Tibial nerve (tissue), 4 donors: Measurements from ENCODE around the gene GALNT3.

Source experiments
- EP300 ChIP-seq, 2 donors: sonication (generic); formaldehyde crosslinking; IDR thresholded peaks; one replicate each; pipeline ENCODE4 v1.6.1; 2017; ENCODE audit warnings: antibody characterized with exemption in 2 of 2, mild to moderate bottlenecking in 1 of 2
- TF ChIP-seq, protein P1 (sequence below), 5 experiments: fragments of 200-600 bp in 3 of 5; fragments of 450-650 bp in 2 of 5; sonication (generic) in 3 of 5; IDR thresholded peaks; one replicate each; pipeline ENCODE4 v1.5.1; 2016 to 2019; ENCODE audit warnings: antibody characterized with exemption in 5 of 5, mild to moderate bottlenecking in 3 of 5, moderate library complexity in 2 of 5

DNA sequence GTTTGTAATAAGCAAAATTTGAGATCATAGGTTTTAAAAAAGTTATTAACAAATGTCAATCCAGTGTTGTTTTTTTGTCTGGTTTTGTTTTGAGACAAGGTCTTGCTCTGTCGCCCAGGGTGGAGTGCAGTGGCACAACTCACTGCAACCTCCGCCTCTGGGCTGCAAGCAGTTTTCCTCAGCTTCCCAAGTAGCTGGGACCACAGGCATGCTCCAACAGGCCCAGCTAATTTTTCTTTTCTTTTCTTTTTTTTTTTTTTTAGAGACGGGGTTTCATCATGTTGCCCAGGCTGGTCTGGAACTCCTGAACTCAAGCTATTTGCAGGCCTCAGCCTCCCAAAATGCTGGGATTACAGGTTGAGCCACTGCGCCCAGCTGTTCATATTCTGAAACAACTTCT lies 31.3 kb downstream of the GALNT3 start:
- no peak for TF ChIP-seq EP300 (IDR thresholded peaks at IDR 0.05)
- TF ChIP-seq, protein P1, sequence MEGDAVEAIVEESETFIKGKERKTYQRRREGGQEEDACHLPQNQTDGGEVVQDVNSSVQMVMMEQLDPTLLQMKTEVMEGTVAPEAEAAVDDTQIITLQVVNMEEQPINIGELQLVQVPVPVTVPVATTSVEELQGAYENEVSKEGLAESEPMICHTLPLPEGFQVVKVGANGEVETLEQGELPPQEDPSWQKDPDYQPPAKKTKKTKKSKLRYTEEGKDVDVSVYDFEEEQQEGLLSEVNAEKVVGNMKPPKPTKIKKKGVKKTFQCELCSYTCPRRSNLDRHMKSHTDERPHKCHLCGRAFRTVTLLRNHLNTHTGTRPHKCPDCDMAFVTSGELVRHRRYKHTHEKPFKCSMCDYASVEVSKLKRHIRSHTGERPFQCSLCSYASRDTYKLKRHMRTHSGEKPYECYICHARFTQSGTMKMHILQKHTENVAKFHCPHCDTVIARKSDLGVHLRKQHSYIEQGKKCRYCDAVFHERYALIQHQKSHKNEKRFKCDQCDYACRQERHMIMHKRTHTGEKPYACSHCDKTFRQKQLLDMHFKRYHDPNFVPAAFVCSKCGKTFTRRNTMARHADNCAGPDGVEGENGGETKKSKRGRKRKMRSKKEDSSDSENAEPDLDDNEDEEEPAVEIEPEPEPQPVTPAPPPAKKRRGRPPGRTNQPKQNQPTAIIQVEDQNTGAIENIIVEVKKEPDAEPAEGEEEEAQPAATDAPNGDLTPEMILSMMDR (IDR thresholded peaks at IDR 0.05), result no peak
